Midbrain (tissue), 1 donor: Measurements from ENCODE around the gene ULK4.
"Not testable (repeated sequence)": the region's sequence is repeated elsewhere in the genome, so short reads cannot be mapped to it uniquely, and the experiment has no call there.

Source experiments
- DNase-seq: peaks from one replicate; lab custom pipeline; 2025; lab: John Stamatoyannopoulos, UW

The ULK4 gene

DNA sequence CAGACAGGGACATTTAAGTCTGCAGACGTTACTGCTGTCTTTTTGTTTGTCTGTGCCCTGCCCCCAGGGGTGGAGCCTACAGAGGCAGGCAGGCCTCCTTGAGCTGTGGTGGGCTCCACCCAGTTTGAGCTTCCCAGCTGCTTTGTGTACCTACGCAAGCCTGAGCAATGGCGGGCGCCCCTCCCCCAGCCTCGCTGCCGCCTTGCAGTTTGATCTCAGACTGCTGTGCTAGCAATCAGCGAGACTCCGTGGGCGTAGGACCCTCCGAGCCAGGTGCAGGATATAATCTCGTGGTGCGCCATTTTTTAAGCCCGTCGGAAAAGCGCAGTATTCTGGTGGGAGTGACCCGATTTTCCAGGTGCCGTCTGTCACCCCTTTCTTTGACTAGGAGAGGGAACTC lies 314.2 kb downstream of the ULK4 start:
- DNase-seq: not testable (repeated sequence)

DNA sequence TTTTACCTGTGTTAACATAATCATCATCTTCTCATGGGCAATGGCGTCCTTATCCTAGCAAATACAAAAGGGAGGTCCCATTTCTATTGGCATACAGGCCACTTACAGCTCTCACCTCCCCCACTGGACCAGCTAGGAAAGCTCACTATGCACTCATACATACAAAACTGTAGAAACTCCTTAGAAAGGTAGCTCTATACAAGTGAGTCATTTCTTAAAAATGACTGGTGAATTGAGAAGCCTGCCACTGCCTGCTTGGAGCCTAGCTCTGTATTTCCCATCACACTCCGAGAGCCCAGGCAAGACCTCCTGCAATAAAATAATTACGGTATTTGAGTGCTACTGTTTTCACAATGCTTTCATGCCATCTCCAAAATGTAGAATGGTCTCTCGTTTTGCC lies 321.8 kb downstream of the ULK4 start:
- no peak for DNase-seq

DNA sequence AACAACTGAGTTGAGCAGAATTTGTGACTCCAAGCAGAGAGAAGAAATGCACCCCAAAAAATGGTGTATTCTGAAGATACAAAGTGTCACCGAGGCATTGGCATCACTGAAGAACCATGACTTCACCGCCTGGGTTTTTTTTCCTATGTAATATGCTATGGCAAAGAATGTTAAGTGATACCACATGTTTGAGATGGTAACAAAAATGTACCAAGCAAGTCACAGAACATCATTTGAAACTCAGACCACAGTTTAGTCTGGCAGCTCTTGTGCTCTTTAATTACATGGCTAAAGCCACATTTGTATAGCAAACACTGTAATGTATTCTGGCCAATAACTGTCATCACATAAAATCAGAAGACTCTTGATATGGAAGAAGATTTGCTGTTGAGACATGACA lies 323.5 kb downstream of the ULK4 start:
- DNase-seq: no peak

DNA sequence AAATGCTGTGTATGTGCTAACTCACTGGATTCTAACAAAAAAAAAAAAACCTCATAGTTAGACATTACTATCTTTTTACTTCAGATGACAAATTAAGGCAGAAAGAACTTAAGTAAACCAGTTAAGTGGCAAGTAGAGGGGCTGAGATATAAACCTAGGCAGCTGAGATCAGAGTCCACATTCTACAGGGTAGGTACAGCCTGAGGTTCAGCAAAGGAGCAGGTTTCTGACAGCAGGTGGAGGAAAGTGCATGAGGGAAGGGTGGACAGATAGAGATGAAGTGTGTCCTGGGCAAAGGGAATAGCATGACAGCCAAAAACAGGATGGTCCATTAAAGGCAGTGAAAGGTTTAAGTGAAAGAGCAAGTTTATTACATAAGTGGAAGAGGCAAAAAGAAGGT lies 329.2 kb downstream of the ULK4 start:
- no peak for DNase-seq

DNA sequence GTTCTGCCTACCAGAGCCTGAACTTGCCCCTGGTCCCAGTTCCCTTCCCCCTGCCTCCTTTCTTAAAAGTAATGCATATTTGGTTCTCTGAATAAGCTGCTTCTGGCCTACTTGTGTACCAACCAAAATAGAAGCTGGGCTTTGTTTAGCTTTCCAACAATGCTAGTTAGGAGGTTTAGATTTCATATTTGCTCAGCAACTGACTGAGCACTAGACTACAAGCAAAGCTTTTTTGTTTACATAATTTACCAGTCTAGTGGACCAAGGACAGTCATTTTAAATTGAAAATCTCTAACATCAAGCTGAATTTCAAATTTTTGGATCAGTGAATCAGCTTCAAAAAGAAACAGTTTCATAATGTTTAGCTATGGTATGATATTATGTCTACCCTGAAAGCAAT lies 331.2 kb downstream of the ULK4 start:
- no peak for DNase-seq

DNA sequence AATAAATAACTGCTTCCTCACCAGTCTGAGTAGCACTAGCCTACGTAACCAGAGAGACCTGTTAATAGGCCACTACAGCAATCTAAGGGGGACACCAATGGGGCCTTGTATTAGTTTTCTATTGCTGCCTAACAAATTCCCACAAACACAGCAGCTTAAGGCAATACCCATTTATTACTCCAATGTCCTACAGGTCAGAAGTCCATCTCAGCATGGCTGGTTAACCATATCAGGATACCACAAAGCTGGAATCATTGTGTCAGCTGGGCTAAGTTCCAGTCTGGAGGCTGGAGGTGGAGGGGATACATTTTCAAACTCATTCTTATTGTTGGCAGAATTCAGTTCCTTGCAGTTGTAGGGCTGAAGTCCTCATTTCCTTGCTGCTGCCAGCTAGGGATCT lies 331.9 kb downstream of the ULK4 start:
- DNase-seq: no peak

DNA sequence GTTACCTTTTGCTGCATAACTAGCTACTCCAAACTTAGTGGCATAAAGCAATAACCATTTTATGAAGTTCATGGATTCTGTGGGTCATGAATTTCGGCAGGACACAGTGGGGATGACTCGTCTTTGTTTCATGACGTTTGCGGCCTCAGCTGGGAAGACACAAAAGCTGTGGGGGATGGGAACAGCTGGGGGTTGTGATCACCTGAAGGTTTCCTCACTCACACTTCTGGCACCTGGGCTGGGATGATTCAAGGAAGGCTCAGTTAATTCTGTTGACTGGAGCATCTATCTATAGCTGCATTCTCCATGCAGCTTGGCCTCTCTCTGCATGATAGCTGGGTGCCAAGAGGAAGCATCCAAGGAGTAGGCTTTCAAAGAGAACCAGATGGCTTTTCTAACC lies 332.8 kb downstream of the ULK4 start:
- no peak for DNase-seq

DNA sequence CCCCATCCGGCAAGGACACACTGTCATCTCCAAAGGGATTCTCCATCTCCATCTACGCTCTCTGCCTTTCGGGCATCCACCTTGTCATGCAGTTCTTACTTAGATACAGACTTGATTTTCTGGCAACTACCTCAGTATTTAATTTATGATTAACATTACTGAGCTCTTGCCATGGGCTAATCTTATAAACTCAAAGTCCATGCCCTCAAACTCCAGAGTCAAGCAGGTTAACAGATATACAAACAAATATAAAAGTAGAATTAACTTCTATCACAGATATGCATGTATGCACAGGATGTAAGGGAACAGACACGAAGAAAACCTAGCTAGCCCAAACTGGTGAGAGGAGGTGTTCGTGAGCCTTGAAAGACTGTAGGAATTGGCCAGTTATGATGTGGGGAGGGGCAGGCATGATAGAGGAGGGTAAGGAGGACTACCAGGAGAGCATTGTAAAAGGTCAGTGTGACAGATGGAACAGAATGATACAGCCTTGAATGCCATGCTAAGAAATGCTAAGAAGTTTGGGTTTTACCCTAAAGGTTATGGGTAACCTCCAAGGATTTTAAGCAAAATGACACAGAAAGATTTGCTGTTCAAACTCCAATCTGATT lies 334.3 kb downstream of the ULK4 start:
- no peak for DNase-seq

DNA sequence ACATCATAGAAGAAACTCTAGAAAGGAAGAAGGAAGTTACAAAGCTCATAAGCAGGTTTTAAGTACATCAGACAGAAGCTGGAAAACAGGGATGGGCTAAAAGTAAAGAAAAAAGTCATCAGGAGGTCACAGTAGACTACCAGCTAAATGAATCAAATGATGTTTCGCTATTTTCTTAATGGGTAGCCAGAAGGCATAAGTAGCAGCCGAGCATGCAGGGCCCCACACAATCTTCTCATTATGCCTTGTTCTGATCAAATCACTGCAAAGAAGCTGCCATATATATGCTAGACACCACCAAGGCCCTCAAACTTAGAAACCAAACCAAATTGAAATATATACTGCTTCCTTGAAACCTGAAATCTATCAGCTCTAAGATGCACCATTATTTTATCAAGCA lies 349.1 kb downstream of the ULK4 start:
- no peak for DNase-seq

DNA sequence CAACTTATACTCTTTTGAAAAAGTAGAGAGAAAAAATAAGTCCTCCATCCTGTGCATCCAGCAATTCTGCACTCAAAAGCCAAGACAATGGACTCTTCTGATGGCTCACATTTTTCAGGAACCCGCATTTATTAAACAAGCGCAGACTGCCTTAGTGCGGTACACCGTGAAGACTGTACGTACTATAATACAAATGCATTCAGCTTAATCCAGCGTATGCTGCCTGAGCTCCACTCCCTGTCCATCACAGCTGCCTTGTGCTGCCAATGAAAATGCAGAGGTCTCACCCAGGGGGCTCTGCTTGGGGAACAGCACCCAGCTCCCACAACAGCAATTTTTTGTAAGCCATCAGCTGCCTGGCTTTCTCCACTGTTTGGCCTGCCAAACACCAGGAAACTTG lies 350.9 kb downstream of the ULK4 start:
- no peak for DNase-seq

DNA sequence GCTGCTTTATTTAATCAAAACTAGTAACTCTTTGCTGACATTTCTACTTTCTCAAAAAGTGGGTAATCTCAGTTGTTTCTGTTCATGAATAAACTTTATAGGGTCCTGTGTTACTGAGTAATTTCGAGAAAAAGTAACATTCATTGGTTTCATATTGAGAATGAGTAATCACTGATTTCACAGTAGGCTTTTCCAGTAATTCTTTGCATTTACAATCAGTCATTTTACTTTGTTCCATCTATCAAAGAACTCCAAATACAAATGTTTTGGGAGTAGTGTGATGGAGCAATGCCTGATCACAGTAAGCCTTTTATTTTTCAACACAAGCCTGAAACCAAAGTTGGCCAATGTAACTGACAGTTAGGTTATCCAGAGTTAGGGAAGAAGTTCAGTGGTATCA lies 353.6 kb downstream of the ULK4 start:
- DNase-seq: no peak

DNA sequence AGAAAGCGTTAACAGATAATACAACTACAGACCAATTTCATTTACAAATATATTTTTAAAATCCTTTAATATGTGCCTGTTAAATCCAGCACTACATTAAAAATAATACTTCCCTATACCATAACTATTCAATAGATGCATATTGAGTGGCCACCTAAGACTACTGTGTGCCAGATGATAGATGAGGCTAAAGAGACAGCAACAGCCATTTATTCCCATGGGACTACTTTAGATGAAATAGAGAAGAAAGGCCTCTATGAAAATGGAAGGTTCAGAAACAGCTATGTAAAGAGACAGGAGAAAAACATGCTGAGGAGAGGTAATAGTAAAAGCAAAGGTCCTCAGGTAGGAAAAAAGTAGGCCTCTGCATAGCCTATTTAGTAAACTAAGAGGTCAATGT lies 358.1 kb downstream of the ULK4 start:
- DNase-seq: no peak

DNA sequence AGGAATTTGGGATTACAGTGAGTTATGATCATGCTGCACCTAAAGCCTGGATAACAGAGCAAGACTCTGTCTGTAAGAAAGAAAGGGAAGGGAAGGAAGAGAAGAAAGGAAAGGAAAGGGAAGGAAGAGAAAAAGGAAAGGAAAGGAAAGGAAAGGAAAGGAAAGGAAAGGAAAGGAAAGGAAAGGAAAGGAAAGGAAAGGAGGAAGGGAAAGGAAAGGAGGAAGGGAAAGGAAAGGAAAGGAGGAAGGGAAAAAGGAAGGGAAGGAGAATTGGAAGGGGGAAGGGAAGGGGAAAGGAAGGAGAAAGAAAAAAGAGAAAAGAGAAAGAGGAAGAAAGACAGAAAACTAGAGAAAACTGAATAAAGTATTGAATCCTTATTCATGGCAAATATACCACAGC lies 359.8 kb downstream of the ULK4 start:
- no peak for DNase-seq

DNA sequence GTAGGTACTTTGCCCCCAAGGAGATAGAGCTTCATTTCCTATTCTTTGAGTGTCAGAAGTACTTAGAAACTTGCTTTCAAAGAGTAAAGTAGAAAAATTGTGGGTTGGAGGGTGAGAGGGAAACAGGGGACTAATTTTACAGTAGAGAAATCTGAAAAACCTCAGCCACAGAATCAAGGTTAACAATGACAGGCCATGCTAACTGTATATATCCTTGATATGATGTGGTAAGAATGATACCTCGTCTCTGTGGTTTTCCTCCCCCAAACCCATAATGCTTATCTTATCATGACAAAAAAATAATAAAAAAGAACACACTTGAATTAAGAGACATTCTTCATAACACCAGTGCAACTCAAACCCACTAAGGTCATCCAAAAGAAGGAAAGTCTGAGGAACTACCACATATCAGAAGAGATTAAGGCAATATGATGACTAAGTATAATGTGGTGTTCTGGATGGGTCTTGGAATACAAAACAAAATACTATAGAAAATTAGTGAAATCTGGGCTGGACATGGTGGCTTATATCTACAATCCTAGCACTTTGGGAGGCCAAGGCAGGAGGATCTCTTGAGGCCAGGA lies 360.4 kb downstream of the ULK4 start:
- DNase-seq: no peak

DNA sequence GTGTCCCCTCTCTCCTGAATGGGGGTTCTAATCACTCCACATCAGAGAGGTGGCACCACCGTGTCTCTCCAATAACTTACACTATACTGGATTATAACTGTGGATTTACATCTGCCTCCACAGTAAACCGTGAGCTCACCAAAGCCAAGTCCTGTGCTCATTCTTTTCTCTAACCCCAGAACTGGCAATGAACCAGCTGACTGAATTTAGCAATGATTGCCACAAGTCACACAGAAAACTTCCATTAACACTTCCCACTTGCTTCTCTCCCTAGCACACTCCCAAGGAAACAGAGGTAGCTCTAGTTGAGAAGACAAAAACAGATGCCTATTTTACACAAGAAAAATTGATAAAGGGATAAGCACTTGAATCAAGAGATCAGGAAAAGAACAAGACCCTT lies 361.3 kb downstream of the ULK4 start:
- DNase-seq: no peak

DNA sequence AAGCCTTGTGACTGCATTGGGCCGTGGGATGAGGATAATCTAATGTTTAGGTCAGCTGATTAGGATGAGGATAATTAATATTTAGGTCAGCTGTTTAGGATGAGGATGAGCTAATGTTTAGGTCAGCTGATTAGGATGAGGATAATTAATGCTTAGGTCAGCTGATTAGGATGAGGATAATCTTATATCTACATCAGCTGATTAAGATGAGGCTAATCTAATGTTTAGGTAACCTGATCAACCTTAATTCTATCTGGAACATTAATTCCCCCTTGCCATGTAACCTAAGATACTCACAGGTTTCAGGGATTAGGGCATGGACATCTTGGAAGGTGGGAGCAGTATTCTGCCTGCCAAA lies 362.8 kb downstream of the ULK4 start:
- DNase-seq: no peak

DNA sequence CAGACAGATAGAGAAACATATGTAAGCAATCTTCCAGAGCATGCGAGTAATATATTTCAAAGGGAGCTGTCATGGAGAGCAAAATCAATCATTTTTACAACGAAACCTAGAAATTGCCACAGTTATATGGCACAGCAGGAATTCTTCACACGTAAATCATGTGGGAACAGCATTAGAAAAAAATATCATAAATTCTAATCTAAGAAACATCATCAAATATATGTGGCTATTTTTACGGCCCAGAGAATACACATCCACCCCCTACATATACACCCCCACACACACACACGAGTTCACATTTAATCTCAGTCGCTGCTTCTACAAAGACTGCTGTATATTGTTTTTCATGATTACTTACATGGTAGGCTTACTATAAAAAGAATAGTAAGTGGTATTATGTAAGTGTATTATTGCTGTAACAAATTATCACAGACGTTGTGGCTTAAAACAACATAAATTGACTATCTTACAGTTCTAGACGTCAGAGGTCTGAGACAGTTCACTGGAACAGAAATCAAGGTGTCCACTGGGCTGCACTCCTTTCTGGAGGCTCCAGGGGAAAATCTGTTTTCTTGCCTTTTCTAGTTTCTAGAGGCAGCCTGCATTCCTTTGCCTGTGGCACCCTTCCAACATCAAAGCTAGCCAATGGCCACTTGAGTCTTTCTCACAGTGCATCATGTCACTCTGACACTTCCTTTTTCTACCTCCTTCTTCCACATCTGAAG lies 363.3 kb downstream of the ULK4 start:
- DNase-seq: no peak

DNA sequence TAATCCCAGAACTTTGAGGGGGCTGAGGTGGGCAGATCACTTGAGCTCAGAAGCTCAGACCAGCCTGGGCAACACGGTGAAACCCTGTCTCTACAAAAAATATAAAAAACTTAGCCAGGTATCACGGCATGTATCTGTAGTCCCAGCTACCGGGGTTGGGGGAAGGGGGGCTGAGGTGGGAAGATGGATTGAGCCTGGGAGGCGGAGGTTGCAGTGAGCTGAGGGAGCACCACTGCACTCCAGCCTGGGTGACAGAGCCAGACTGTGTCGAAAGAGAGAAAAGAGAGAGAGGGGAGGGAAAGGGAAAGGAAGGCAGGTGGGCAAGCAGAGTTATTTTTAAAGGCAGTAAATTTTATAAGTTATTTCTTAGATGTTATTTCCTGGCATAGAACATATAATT lies 368.1 kb downstream of the ULK4 start:
- DNase-seq: no peak

DNA sequence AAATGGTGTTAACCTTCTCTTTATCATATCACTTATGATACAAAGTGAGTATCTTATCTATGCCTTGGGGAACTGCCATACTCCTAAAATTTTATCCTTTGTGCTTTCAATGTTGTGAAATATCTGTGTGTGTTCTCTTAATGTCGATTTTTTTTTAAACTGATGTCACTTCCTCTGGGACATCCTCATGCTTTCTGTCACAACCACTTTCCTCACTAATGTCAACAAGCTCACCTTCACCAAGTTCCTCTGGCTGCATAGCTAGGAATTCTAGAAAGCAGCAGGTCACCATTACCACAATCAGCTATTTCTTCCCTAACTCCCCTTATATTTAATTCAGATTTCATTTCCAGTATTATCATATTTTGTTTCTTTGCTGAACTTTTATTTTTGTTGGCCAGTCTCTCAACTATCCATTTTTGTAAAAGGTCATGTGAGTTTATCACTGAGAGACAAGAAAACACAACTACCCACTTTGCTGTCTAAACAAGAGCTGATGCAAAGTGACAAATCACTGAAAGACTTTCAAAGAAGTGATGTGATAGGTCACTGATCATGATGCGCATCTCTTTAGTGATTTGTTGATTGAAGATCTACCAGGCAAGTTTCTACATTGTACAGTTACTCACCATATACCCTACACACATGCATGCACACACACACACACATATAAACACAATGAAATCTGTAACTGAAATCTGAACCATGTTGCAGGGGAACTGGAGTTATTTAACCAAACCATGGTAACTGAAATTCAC lies 369.0 kb downstream of the ULK4 start:
- DNase-seq: no peak

DNA sequence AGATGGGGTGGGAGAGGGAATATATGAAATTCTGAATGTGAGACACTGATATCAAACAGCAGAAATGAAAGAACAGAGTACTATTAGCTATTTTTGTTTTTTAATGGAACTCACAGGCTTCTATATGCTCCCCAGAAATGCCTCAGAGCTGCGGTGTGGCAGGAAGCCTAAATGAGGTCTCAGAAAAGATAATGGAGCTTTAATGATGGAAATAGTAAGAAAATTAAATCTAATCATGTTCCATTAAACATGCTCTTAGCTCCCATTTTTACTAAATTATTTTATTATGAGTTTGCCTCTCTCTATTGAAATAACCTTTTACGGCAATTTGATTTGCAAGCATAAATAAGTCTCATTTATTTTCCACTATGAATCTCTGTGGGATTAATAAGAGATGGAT lies 378.9 kb downstream of the ULK4 start:
- DNase-seq: no peak

DNA sequence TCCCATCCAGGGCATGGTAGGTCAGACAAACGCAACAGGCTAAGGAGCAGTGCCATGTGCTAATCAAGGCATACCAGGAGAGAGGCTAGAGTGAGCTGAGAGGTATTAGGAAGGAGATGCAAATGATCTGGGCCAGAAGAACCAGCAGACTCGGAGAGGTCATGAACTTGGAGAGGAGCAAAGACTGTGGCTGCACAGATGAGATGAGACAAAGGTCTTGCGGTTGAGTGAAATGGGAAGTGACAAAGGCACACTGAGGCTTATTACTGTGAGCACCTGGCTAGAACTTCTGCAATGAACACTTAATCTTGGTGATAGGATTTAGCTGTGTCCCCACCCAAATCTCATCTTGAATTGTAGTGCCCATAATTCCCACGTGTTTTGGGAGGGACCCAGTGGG lies 380.2 kb downstream of the ULK4 start:
- DNase-seq: no peak

DNA sequence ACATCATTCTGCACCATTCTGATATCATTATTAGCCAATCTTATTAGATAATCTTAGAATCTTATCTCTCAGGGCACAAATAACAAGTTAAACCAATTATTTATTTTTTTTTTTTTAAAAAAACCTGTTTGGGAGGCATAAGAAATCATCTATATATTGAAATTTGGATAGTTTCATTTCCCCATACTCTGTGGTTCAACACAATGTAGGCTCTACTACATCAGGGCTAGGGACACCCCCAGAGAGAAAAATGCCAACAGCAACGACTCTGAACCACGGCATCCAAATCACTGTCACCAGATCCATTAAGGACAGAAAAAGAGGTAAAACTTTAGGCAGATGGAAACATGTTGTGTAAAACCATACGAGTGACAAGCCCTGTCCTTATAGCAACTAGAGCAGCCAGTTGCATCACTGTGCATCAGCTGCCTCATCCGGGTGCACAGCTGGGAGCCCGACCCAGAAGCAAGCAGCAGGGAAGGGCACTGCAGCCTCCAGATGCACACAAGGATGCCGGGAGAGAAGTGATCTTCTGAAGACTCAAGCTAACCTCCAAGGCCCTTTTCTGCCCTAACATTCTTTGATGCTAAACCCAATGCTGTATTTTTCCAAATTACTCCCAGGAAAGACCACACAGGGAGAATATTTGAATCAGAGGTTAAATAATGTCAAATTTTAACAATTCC lies 381.5 kb downstream of the ULK4 start:
- no peak for DNase-seq

DNA sequence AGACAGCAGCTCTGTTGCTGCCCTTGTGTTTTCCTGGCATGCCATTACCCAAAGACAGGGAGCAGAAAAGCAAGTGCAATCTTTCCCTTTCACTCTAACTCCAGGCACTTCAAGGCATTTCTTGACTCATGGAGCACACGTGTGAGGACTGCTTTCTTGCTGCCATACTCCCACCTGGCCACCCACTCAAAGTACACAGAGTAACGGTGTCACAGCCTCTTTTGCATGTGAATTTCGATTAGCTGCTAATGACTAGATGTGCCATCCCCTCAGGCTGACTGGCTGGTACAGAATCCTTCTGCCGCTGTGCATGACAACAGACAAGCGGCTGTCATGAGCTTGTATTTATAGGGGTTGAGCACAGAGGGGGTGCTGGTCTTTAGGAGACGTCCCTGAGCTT lies 382.0 kb downstream of the ULK4 start:
- DNase-seq: no peak
